B cell (primary cell): ENCODE results near the gene LSS.

Source experiments
- EZH2 ChIP-seq: IDR thresholded peaks from 2 replicates; pipeline ENCODE4 v1.6.1; 2012; ENCODE audit warnings: borderline replicate concordance, low read depth, mild to moderate bottlenecking, moderate library complexity, low read length; ENCODE audit not compliant: insufficient read depth, poor library complexity, severe bottlenecking
- TF ChIP-seq, protein P1 (sequence below): fragments of 200-600 bp; IDR thresholded peaks from one replicate; pipeline ENCODE4 v1.8.0; 2022; ENCODE audit warnings: antibody characterized with exemption, mild to moderate bottlenecking

DNA sequence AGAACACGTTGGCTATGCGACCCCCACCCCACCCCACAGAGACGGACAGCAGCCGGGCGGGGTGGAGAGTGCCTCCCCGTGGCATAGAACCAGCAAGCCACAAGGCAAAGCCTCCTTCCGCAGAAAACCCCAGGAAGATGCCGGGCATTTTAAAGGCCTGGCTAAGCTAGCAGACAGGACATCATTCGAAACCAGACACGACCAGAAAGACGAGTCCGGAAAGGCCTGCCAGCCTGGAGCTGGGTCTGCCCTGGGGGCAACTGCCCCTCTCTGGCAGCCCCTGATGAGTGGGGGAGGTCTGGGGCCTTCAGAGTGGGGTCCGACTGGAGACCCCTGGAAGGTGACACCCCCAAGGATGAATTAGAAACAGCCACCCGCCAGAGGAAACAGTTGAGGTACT is 81.7 kb downstream of the LSS start:
- TF ChIP-seq, protein P1, sequence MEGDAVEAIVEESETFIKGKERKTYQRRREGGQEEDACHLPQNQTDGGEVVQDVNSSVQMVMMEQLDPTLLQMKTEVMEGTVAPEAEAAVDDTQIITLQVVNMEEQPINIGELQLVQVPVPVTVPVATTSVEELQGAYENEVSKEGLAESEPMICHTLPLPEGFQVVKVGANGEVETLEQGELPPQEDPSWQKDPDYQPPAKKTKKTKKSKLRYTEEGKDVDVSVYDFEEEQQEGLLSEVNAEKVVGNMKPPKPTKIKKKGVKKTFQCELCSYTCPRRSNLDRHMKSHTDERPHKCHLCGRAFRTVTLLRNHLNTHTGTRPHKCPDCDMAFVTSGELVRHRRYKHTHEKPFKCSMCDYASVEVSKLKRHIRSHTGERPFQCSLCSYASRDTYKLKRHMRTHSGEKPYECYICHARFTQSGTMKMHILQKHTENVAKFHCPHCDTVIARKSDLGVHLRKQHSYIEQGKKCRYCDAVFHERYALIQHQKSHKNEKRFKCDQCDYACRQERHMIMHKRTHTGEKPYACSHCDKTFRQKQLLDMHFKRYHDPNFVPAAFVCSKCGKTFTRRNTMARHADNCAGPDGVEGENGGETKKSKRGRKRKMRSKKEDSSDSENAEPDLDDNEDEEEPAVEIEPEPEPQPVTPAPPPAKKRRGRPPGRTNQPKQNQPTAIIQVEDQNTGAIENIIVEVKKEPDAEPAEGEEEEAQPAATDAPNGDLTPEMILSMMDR, result no peak
- no peak for TF ChIP-seq EZH2
